Measurements from ENCODE around the gene TNFRSF1A.

- TF ChIP-seq POLR2A (IDR thresholded peaks at IDR 0.05) = no peak
- no peak for TF ChIP-seq CTCF (IDR thresholded peaks at IDR 0.05)
- no peak for TF ChIP-seq POLR2AphosphoS5 (IDR thresholded peaks at IDR 0.05)
Observed at GRCh38 chr12:6362403-6362802, 20.5 kb upstream of the TNFRSF1A start.

Data from upper lobe of left lung (tissue), 4 donors.